B cell (primary cell): Measurements from ENCODE around the gene ZNF618. TPM values are rescaled to one million over a fixed set of nuclear protein-coding genes. Genes with fewer than 3 reads are reported as not detected.

Experiments used
- ATAC-seq: fragments of 200-7000 bp; cut with Tn5 transposase; one replicate; pipeline ENCODE4 v1.10.0; 2021; ENCODE audit warnings: low read depth, mild to moderate bottlenecking, moderate number of reproducible peaks, moderate library complexity
- CTCF ChIA-PET: fragments of 350-600 bp; sonication (Branson Sonifier 250); formaldehyde crosslinking; loops from one replicate; lab custom pipeline; 2021; ENCODE audit warnings: antibody characterized with exemption, inconsistent platforms; lab: Charles Lee
- POLR2A ChIA-PET: fragments of 350-600 bp; sonication (Branson Sonifier 250); formaldehyde crosslinking; loops from one replicate; lab custom pipeline; 2021; ENCODE audit warnings: antibody characterized with exemption; lab: Charles Lee
- DNase-seq: peaks from one replicate; pipeline ENCODE4 v3.0.0; 2013
- H2AFZ ChIP-seq: 2 replicates; pipeline ENCODE4 v1.6.1; 2012; ENCODE audit warnings: mild to moderate bottlenecking, low read depth, low read length; ENCODE audit not compliant: insufficient read depth, poor library complexity, severe bottlenecking
- H3K27ac ChIP-seq, 2 donors: 1 replicate in 1 of 2; 2 replicates in 1 of 2; pipeline ENCODE4 v1.5.1; 2012 to 2013; ENCODE audit warnings: low read length in 2 of 2, mild to moderate bottlenecking in 2 of 2, moderate library complexity in 1 of 2
- H3K27me3 ChIP-seq, 4 experiments: fragments of 200-600 bp in 1 of 4; sonication (generic) in 1 of 4; replicated peaks in 1 of 4; 1 replicate in 2 of 4; 2 replicates in 2 of 4; pipeline versions ENCODE4 v1.6.1 to v1.7.0; 2013 to 2016; ENCODE audit warnings: low read length in 3 of 4, mild to moderate bottlenecking in 2 of 4, mixed read lengths in 1 of 4, moderate library complexity in 1 of 4; ENCODE audit not compliant: insufficient read depth in 4 of 4, control insufficient read depth in 3 of 4; ENCODE audit errors: control extremely low read depth in 1 of 4
- H3K36me3 ChIP-seq, 2 experiments: replicated peaks in 1 of 2; 1 replicate in 1 of 2; 2 replicates in 1 of 2; pipeline versions ENCODE4 v1.6.1 to v1.7.1; 2013; ENCODE audit warnings: low read length in 1 of 2; ENCODE audit not compliant: insufficient read depth in 2 of 2, control insufficient read depth in 1 of 2; ENCODE audit errors: control extremely low read depth in 1 of 2, extremely low read depth in 1 of 2
- H3K4me1 ChIP-seq, 2 donors: fragments of 200-600 bp in 1 of 2; sonication (generic) in 1 of 2; 1 replicate in 1 of 2; 2 replicates in 1 of 2; pipeline versions ENCODE4 v1.5.1 to v1.6.1; 2013 to 2017; ENCODE audit warnings: low read length in 2 of 2; ENCODE audit not compliant: control insufficient read depth in 2 of 2, insufficient read depth in 2 of 2
- H3K4me2 ChIP-seq: replicated peaks from 2 replicates; pipeline ENCODE3; 2012; ENCODE audit warnings: mild to moderate bottlenecking, low read depth, low read length; ENCODE audit not compliant: poor library complexity, severe bottlenecking
- H3K4me3 ChIP-seq, 5 experiments: fragments of 200-600 bp in 1 of 5; sonication (generic) in 1 of 5; 1 replicate in 3 of 5; 2 replicates in 2 of 5; pipeline versions ENCODE4 v1.5.1 to v1.7.0; 2011 to 2016; ENCODE audit warnings: low read length in 4 of 5, mild to moderate bottlenecking in 4 of 5, low read depth in 2 of 5, control low read depth in 1 of 5, moderate library complexity in 1 of 5; ENCODE audit not compliant: insufficient read depth in 1 of 5; ENCODE audit errors: control extremely low read depth in 1 of 5, extremely low read depth in 1 of 5
- H3K79me2 ChIP-seq: fragments of 200-600 bp; sonication (generic); one replicate; pipeline ENCODE4 v1.6.0; 2016; ENCODE audit warnings: low read length; ENCODE audit not compliant: control insufficient read depth, insufficient read depth
- H3K9ac ChIP-seq: fragments of 200-600 bp; sonication (generic); 2 replicates; pipeline ENCODE4 v1.6.1; 2017; ENCODE audit warnings: mild to moderate bottlenecking, low read length, moderate library complexity
- H3K9me3 ChIP-seq, 3 donors: one replicate each; pipeline versions ENCODE4 v1.6.1 to v1.7.1; 2013; ENCODE audit warnings: low read length in 2 of 3; ENCODE audit not compliant: control insufficient read depth in 2 of 3, insufficient read depth in 1 of 3; ENCODE audit errors: control extremely low read depth in 1 of 3
- H4K20me1 ChIP-seq: 2 replicates; pipeline ENCODE4 v1.6.0; 2012; ENCODE audit warnings: mild to moderate bottlenecking, low read length; ENCODE audit not compliant: insufficient read depth, control insufficient read depth, poor library complexity, severe bottlenecking
- H3K27ac Mint-ChIP-seq: one replicate; pipeline ENCODE4 v1.8.0; 2021; ENCODE audit warnings: mixed read lengths
- H3K27me3 Mint-ChIP-seq: one replicate; pipeline ENCODE4 v1.8.0; 2021; ENCODE audit warnings: mixed read lengths
- H3K4me1 Mint-ChIP-seq: one replicate; pipeline ENCODE4 v1.8.0; 2021; ENCODE audit warnings: mixed read lengths
- H3K4me3 Mint-ChIP-seq: one replicate; pipeline ENCODE4 v1.8.0; 2021; ENCODE audit warnings: mixed read lengths
- H3K9me3 Mint-ChIP-seq: one replicate; pipeline ENCODE4 v1.8.0; 2022; ENCODE audit warnings: mixed read lengths; ENCODE audit not compliant: insufficient read depth
- CTCF ChIP-seq: fragments of 200-600 bp; IDR thresholded peaks from one replicate; pipeline ENCODE4 v1.8.0; 2022; ENCODE audit warnings: antibody characterized with exemption, mild to moderate bottlenecking
- EZH2 ChIP-seq: IDR thresholded peaks from 2 replicates; pipeline ENCODE4 v1.6.1; 2012; ENCODE audit warnings: borderline replicate concordance, low read depth, mild to moderate bottlenecking, moderate library complexity, low read length; ENCODE audit not compliant: insufficient read depth, poor library complexity, severe bottlenecking
- WGBS: methylation state at CpG from one replicate; pipeline ENCODE4 v1.1.5; 2013; ENCODE audit warnings: missing lambda C conversion rate; ENCODE audit not compliant: insufficient coverage; 5-methylcytosine and 5-hydroxymethylcytosine counted together
- intact Hi-C: fragments of 100-400 bp; cut with micrococcal nuclease; formaldehyde crosslinking; loops from one replicate; pipeline ENCODE4 v1.10.0; 2022
- polyA plus RNA-seq: library from polyadenylated mRNA; depleted of rRNA; stranded (reverse); fragments of >200 nt; gene quantifications from 2 replicates; pipeline ENCODE4 v1.2.3, GENCODE V29; 2012
- total RNA-seq, 2 donors: library from RNA; stranded (reverse); fragments of 120-200 nt in 1 of 2; gene quantifications; 1 replicate in 1 of 2; 2 replicates in 1 of 2; pipeline versions ENCODE4 v1.2.3 to v1.2.4, GENCODE V29; 2013 to 2022

Gene ZNF618
- total and polyA plus RNA-seq, 2 donors (not counting 1 experiment from before 2014, with no cell fraction given) = 1.4 to 2.5 TPM

- H3K27ac ChIP-seq = no peak overlapping the region
- ChIA-PET CTCF (no interaction called here), POLR2A (no interaction called here)
- no peak overlapping the region for H3K4me3 ChIP-seq
- H2AFZ ChIP-seq = no peak overlapping the region
- H4K20me1 ChIP-seq = no peaks in the 10 kb centered on the region
- peaks cover 7% of the 10 kb centered on the region for H3K27me3 Mint-ChIP-seq
- peaks cover 0 to 27% (median 0%) of the 10 kb centered on the region in 3 donors for H3K9me3 ChIP-seq
- TF ChIP-seq EZH2 (no peak), CTCF (no peak)
- WGBS = 96% methylated on average over 6 of the region's 10 CpGs
- no peaks in the 10 kb centered on the region for H3K4me1 ChIP-seq
- no peak overlapping the region for H3K27ac Mint-ChIP-seq
- H3K9ac ChIP-seq = no peak overlapping the region
- H3K4me1 Mint-ChIP-seq = no peaks in the 10 kb centered on the region
- no peaks in the 10 kb centered on the region for H3K9me3 Mint-ChIP-seq
- no peaks in the 10 kb centered on the region for H3K79me2 ChIP-seq
- DNase-seq = no peak
- H3K27me3 ChIP-seq = no peaks in the 10 kb centered on the region
- intact Hi-C loops = no loop called here
- ATAC-seq = no peak
- H3K4me3 Mint-ChIP-seq = no peak overlapping the region
- no peaks in the 10 kb centered on the region for H3K36me3 ChIP-seq
- H3K4me2 ChIP-seq = no peak overlapping the region
Observed at GRCh38 chr9:114006931-114007691, 131.0 kb downstream of the ZNF618 start.

- intact Hi-C loops = no loop called here
- Histone ChIP-seq H3K4me1 (no peaks in the 10 kb centered on the region), H3K27me3 (no peaks in the 10 kb centered on the region), H3K4me2 (no peak overlapping the region), H4K20me1 (no peaks in the 10 kb centered on the region), H3K36me3 (no peaks in the 10 kb centered on the region), H3K4me3 (no peak overlapping the region), H3K79me2 (no peaks in the 10 kb centered on the region), H3K27ac (no peak overlapping the region), H3K9me3 (peaks cover 0 to 28% (median 0%) of the 10 kb centered on the region in 3 donors), H3K9ac (no peak overlapping the region), H2AFZ (no peak overlapping the region)
- H3K9me3 Mint-ChIP-seq = peaks cover under 1% of the 10 kb centered on the region
- H3K4me1 Mint-ChIP-seq = no peaks in the 10 kb centered on the region
- POLR2A ChIA-PET = no interaction called here
- ATAC-seq (no peak), DNase-seq (no peak)
- H3K27ac Mint-ChIP-seq = no peak overlapping the region
- CTCF ChIA-PET = no interaction called here
- no peak overlapping the region for H3K4me3 Mint-ChIP-seq
- TF ChIP-seq EZH2 (no peak), CTCF (no peak)
- WGBS = 97% methylated on average over 18 of the region's 18 CpGs
- peaks cover 7% of the 10 kb centered on the region for H3K27me3 Mint-ChIP-seq
Observed at GRCh38 chr9:114007991-114008666, 132.0 kb downstream of the ZNF618 start.
